Stimulated activated memory B cell treated with anti-CD40 and anti-IgM and Interleukin-4, amounts not matched to agents 10 μg/mL and 1 μg/mL and 100 μg/mL, for 72 hours (primary cell): ENCODE data around the gene GAS2L1.

Experiments used
- ATAC-seq: fragments of 150-1000 bp; cut with Tn5 transposase; 2 replicates; pipeline ENCODE4 v1.10.0; 2021
- H3K27ac Mint-ChIP-seq: one replicate; pipeline ENCODE4 v1.8.0; 2022; ENCODE audit warnings: mild to moderate bottlenecking, mixed read lengths
- H3K27me3 Mint-ChIP-seq: one replicate; pipeline ENCODE4 v1.8.0; 2022; ENCODE audit warnings: mixed read lengths
- H3K36me3 Mint-ChIP-seq: one replicate; pipeline ENCODE4 v1.8.0; 2022; ENCODE audit warnings: mixed read lengths
- H3K4me1 Mint-ChIP-seq: one replicate; pipeline ENCODE4 v1.8.0; 2022; ENCODE audit warnings: mixed read lengths
- H3K4me3 Mint-ChIP-seq: one replicate; pipeline ENCODE4 v1.8.0; 2022; ENCODE audit warnings: mild to moderate bottlenecking, moderate library complexity, mixed read lengths
- H3K9me3 Mint-ChIP-seq: one replicate; pipeline ENCODE4 v1.8.0; 2022; ENCODE audit warnings: mixed read lengths

The GAS2L1 gene

GRCh38 chr22:29300807-29301601, 5.4 kb upstream of the GAS2L1 start:
- no peak overlapping the region for H3K4me3 Mint-ChIP-seq
- peaks cover 22% of the 10 kb centered on the region for H3K27me3 Mint-ChIP-seq
- H3K4me1 Mint-ChIP-seq, result peaks cover 15% of the 10 kb centered on the region
- peaks cover 46% of the 10 kb centered on the region for H3K36me3 Mint-ChIP-seq
- H3K9me3 Mint-ChIP-seq, result no peaks in the 10 kb centered on the region
- peak; percentile 17 for ATAC-seq
- no peak overlapping the region for H3K27ac Mint-ChIP-seq

DNA sequence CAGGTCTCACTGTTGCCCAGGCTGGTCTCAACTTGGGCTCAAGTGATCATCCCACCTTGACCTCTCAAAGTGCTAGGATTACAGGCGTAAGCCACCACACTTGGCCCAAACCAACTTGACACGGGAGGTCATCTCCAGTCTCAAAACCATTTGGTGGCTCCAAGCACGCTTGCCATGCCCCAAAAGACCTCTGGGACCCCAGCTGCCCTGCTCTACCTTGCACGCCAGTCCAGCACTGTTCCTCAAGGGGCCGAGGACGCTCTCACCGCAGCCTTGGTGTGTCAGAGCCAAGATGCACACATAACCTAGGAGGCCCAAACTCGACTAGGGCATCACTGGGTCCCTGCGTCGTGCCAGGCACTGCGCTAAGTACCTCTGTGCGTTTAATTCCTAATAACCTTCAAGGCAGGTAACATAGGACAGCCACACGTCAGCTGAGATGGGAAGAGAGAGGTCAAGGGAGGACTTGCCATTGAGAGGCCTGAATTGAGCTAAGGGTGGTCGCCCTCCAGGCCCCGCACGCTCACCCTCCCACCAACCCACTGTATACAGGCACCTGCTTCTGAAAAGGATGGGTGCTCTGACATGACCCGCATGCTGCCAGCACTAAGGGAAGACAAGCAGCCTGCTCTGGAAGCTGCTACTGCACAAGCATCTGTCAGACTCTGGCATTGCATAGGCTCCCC, 4.6 kb upstream of the GAS2L1 start:
- H3K9me3 Mint-ChIP-seq, result no peaks in the 10 kb centered on the region
- ATAC-seq, result no peak
- H3K27ac Mint-ChIP-seq, result no peak overlapping the region
- peaks cover 43% of the 10 kb centered on the region for H3K36me3 Mint-ChIP-seq
- H3K27me3 Mint-ChIP-seq, result peaks cover 30% of the 10 kb centered on the region
- H3K4me1 Mint-ChIP-seq, result peaks cover 22% of the 10 kb centered on the region
- H3K4me3 Mint-ChIP-seq, result no peak overlapping the region

GRCh38 chr22:29302402-29302680, 4.1 kb upstream of the GAS2L1 start:
- Mint-ChIP-seq H3K27me3 (peaks cover 34% of the 10 kb centered on the region), H3K9me3 (no peaks in the 10 kb centered on the region), H3K36me3 (peaks cover 38% of the 10 kb centered on the region), H3K4me3 (no peak overlapping the region), H3K27ac (no peak overlapping the region), H3K4me1 (peaks cover 22% of the 10 kb centered on the region)
- ATAC-seq, result no peak

DNA sequence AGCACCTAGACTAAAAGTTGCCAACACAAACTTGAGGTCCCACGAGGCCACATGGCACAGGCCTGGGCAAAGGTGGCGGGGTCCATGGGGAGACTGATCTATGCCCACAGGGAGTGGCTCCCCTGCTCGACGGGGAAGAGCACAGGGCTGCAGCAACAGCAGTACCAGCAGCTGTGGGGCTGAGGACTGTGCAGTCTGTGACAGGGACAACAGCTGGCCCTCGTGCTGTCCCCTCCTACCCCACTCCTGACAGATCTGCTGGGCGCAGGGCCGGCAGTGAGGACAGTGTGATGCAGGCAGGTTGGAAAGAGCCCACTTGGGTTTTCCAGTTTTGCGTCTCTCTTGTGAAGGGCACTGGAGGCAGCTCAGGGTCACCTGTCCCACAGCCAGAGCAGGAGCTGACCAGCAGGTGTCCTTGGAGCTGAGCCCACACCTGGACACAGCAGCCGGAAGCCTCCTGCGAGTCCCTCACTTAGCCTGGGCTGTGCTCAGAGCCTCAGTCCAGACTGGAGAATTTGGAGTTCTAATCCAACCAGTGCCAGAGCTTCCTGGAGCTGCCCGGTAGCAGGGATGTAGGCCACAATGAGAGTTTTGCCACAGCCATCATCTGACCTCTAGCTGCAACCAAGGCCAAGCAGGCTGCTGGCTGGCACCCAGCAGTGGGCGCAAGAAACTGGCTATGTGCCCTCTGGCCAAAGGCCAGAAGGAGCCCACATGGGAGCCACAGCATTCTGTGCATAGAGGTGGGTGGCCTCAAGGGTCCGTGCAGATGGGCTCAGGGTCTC, 3.6 kb upstream of the GAS2L1 start:
- H3K27ac Mint-ChIP-seq, result no peak overlapping the region

GRCh38 chr22:29305836-29306174, 645 bp upstream of the GAS2L1 start:
- peaks cover 40% of the 10 kb centered on the region for H3K4me1 Mint-ChIP-seq

More for the DNA sequence above, 3.6 kb upstream of the GAS2L1 start:
- peaks cover 40% of the 10 kb centered on the region for H3K27me3 Mint-ChIP-seq
- no peak for ATAC-seq
- no peaks in the 10 kb centered on the region for H3K9me3 Mint-ChIP-seq
- H3K4me1 Mint-ChIP-seq, result peaks cover 26% of the 10 kb centered on the region
- peaks cover 33% of the 10 kb centered on the region for H3K36me3 Mint-ChIP-seq
- H3K4me3 Mint-ChIP-seq, result no peak overlapping the region

GRCh38 chr22:29306835-29307595, 565 bp downstream of the GAS2L1 start:
- peaks cover 75% of the 10 kb centered on the region for H3K27me3 Mint-ChIP-seq
- H3K27ac Mint-ChIP-seq, result peak overlapping the region; percentile 63
- peaks cover 47% of the 10 kb centered on the region for H3K4me1 Mint-ChIP-seq
- H3K36me3 Mint-ChIP-seq, result no peaks in the 10 kb centered on the region
- ATAC-seq, result no peak
- H3K4me3 Mint-ChIP-seq, result peak overlapping the region; percentile 77
- no peaks in the 10 kb centered on the region for H3K9me3 Mint-ChIP-seq

More at GRCh38 chr22:29305836-29306174, 645 bp upstream of the GAS2L1 start:
- peak overlapping the region; percentile 77 for H3K4me3 Mint-ChIP-seq
- peaks cover 6% of the 10 kb centered on the region for H3K36me3 Mint-ChIP-seq
- H3K9me3 Mint-ChIP-seq, result no peaks in the 10 kb centered on the region
- H3K27ac Mint-ChIP-seq, result peak overlapping the region; percentile 63
- peaks cover 63% of the 10 kb centered on the region for H3K27me3 Mint-ChIP-seq
- no peak for ATAC-seq

DNA sequence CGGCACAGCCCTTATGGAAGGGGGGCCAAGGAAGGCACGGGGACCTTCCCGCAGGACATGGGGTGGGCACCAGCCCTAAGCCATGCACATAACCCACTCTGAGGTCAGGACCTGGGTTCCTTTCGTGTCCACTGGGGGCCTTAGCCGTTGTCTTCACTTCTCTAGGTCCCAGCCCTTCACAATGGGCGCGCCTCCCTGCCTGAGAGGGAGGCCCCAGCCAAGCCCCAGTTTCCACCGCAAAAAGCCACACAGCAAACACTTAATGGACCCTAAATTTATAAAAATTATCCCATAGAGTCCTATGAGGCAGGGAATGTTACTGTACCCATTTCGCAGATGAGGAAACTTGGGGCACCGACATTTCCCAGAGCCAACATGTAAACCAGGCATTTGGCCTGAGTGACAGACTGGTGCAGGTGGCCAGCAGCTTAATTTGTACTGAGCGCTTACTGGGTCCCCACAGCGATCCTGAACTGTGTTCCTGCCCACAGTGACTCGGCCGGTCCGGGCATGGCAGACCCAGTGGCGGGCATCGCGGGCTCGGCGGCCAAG, 1.2 kb downstream of the GAS2L1 start:
- ATAC-seq, result no peak
- Mint-ChIP-seq H3K36me3 (no peaks in the 10 kb centered on the region), H3K27me3 (peaks cover 81% of the 10 kb centered on the region), H3K27ac (no peak overlapping the region), H3K4me1 (peaks cover 53% of the 10 kb centered on the region), H3K9me3 (no peaks in the 10 kb centered on the region), H3K4me3 (peak overlapping the region; percentile 68)

DNA sequence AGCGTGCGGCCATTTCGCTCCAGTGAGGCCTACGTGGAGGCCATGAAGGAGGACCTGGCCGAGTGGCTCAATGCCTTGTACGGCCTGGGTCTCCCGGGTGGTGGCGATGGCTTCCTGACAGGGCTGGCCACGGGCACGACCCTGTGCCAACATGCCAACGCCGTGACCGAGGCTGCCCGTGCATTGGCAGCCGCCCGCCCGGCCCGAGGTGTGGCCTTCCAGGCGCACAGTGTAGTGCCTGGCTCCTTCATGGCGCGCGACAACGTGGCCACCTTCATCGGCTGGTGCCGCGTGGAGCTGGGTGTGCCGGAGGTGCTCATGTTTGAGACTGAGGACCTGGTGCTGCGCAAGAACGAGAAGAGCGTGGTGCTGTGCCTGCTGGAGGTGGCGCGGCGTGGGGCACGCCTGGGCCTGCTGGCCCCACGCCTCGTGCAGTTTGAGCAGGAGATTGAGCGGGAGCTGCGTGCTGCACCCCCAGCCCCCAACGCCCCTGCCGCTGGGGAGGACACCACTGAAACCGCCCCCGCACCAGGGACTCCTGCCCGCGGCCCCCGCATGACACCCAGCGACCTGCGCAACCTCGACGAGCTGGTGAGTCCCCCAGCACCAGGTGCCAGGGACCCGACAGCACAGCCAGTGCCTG, 1.8 kb downstream of the GAS2L1 start:
- H3K4me3 Mint-ChIP-seq, result no peak overlapping the region
- H3K9me3 Mint-ChIP-seq, result no peaks in the 10 kb centered on the region
- no peak for ATAC-seq
- no peak overlapping the region for H3K27ac Mint-ChIP-seq
- H3K27me3 Mint-ChIP-seq, result peaks cover 87% of the 10 kb centered on the region
- no peaks in the 10 kb centered on the region for H3K36me3 Mint-ChIP-seq
- H3K4me1 Mint-ChIP-seq, result peaks cover 58% of the 10 kb centered on the region

- Mint-ChIP-seq H3K9me3 (no peaks in the 10 kb centered on the region), H3K4me3 (no peak overlapping the region), H3K27ac (no peak overlapping the region), H3K27me3 (peaks cover 92% of the 10 kb centered on the region), H3K4me1 (peaks cover 58% of the 10 kb centered on the region), H3K36me3 (no peaks in the 10 kb centered on the region)
- ATAC-seq, result no peak
Measured at GRCh38 chr22:29308791-29309262, 2.4 kb downstream of the GAS2L1 start.

- H3K4me1 Mint-ChIP-seq, result peaks cover 64% of the 10 kb centered on the region
- no peaks in the 10 kb centered on the region for H3K36me3 Mint-ChIP-seq
- H3K4me3 Mint-ChIP-seq, result no peak overlapping the region
- no peak overlapping the region for H3K27ac Mint-ChIP-seq
- peaks cover 92% of the 10 kb centered on the region for H3K27me3 Mint-ChIP-seq
- no peak for ATAC-seq
- no peaks in the 10 kb centered on the region for H3K9me3 Mint-ChIP-seq
Measured at GRCh38 chr22:29309332-29310064, 3.0 kb downstream of the GAS2L1 start.

- peak; percentile 14 for ATAC-seq
- H3K4me3 Mint-ChIP-seq, result no peak overlapping the region
- peaks cover 89% of the 10 kb centered on the region for H3K27me3 Mint-ChIP-seq
- H3K4me1 Mint-ChIP-seq, result peaks cover 68% of the 10 kb centered on the region
- H3K36me3 Mint-ChIP-seq, result no peaks in the 10 kb centered on the region
- H3K9me3 Mint-ChIP-seq, result no peaks in the 10 kb centered on the region
- no peak overlapping the region for H3K27ac Mint-ChIP-seq
Measured at GRCh38 chr22:29310065-29310862, 3.8 kb downstream of the GAS2L1 start.

- ATAC-seq, result peak; percentile 63
- H3K4me1 Mint-ChIP-seq, result peaks cover 62% of the 10 kb centered on the region
Measured at GRCh38 chr22:29310863-29311339, 4.5 kb downstream of the GAS2L1 start.

More at GRCh38 chr22:29310863-29311339, 4.5 kb downstream of the GAS2L1 start:
- H3K9me3 Mint-ChIP-seq, result no peaks in the 10 kb centered on the region
- H3K36me3 Mint-ChIP-seq, result no peaks in the 10 kb centered on the region
- peaks cover 83% of the 10 kb centered on the region for H3K27me3 Mint-ChIP-seq
- peak overlapping the region; percentile 34 for H3K4me3 Mint-ChIP-seq
- H3K27ac Mint-ChIP-seq, result no peak overlapping the region
